ENCODE results near the gene SPATA31A6. TPM values are rescaled to one million over a fixed set of nuclear protein-coding genes. Genes with fewer than 3 reads are reported as not detected.
"Not testable (repeated sequence)": the region's sequence is repeated elsewhere in the genome, so short reads cannot be mapped to it uniquely, and the experiment has no call there.

SPATA31A6 gene
- total RNA-seq (2021): not detected in 2 replicates
- not detected for Bru-seq, nascent RNA
- not detected for BruChase-seq, experiment 1, labeled RNA remaining after a 2-hour chase
- not detected for BruChase-seq, experiment 2, labeled RNA remaining after a 6-hour chase
- long read RNA-seq: 0 reads

GRCh38 chr9:42183359-42183758 is at the start of gene SPATA31A6:
Gene SPATA31A6, plus strand, starts transcription at chr9:42183659. Its CDS starts 29 bp downstream, at chr9:42183688.
- H3K79me2 ChIP-seq (ENCODE audit: low read depth); H3K4me1 ChIP-seq (replicated peaks; ENCODE audit: insufficient read depth); H3K27ac ChIP-seq; H3K4me3 ChIP-seq; H3K4me2 ChIP-seq; DNase-seq; intact Hi-C loops (cut with micrococcal nuclease; ENCODE audit: unreplicated experiment); BruUV-seq (replicated peaks); CTCF ChIA-PET; H4K20me1 ChIP-seq (ENCODE audit: insufficient read depth); H3K9me2 ChIP-seq (ENCODE audit: insufficient read depth); H2AFZ ChIP-seq; H3F3A ChIP-seq (ENCODE audit: insufficient read depth, low read depth); H3K36me3 ChIP-seq (ENCODE audit: low read depth); POLR2A ChIA-PET (ENCODE audit: unreplicated experiment); H3K9me3 ChIP-seq (ENCODE audit: insufficient read depth, low read depth); H3K27me3 ChIP-seq (ENCODE audit: insufficient read depth, low read depth): not testable (repeated sequence)

- DNase-seq; H2AFZ ChIP-seq; H3K79me2 ChIP-seq (ENCODE audit: low read depth); H3K4me2 ChIP-seq; H3K27ac ChIP-seq; H3K4me3 ChIP-seq; POLR2A ChIA-PET (ENCODE audit: unreplicated experiment); H3K27me3 ChIP-seq (ENCODE audit: insufficient read depth, low read depth); H4K20me1 ChIP-seq (ENCODE audit: insufficient read depth); CTCF ChIA-PET; H3K9me2 ChIP-seq (ENCODE audit: insufficient read depth); H3K4me1 ChIP-seq (replicated peaks; ENCODE audit: insufficient read depth); intact Hi-C loops (cut with micrococcal nuclease; ENCODE audit: unreplicated experiment); H3F3A ChIP-seq (ENCODE audit: insufficient read depth, low read depth); BruUV-seq (replicated peaks); H3K36me3 ChIP-seq (ENCODE audit: low read depth); H3K9me3 ChIP-seq (ENCODE audit: insufficient read depth, low read depth): not testable (repeated sequence)
These were observed 23.2 kb upstream of the SPATA31A6 start for GRCh38 chr9:42160299-42160698.

GRCh38 chr9:42219861-42220260 is 36.4 kb downstream of the SPATA31A6 start:
- H3K79me2 ChIP-seq (ENCODE audit: low read depth); H3F3A ChIP-seq (ENCODE audit: insufficient read depth, low read depth); DNase-seq; H3K4me2 ChIP-seq; H3K4me1 ChIP-seq (replicated peaks; ENCODE audit: insufficient read depth); H3K27ac ChIP-seq; H3K9me3 ChIP-seq (ENCODE audit: insufficient read depth, low read depth); H3K27me3 ChIP-seq (ENCODE audit: insufficient read depth, low read depth); H3K9me2 ChIP-seq (ENCODE audit: insufficient read depth); POLR2A ChIA-PET (ENCODE audit: unreplicated experiment); intact Hi-C loops (cut with micrococcal nuclease; ENCODE audit: unreplicated experiment); BruUV-seq (replicated peaks); H4K20me1 ChIP-seq (ENCODE audit: insufficient read depth); H3K4me3 ChIP-seq; H3K36me3 ChIP-seq (ENCODE audit: low read depth); H2AFZ ChIP-seq; CTCF ChIA-PET: not testable (repeated sequence)

- H3K4me2 ChIP-seq; H3K4me3 ChIP-seq; CTCF ChIA-PET; H3K27me3 ChIP-seq (ENCODE audit: insufficient read depth, low read depth); H3K27ac ChIP-seq; H2AFZ ChIP-seq; H3K9me2 ChIP-seq (ENCODE audit: insufficient read depth); intact Hi-C loops (cut with micrococcal nuclease; ENCODE audit: unreplicated experiment); H3F3A ChIP-seq (ENCODE audit: insufficient read depth, low read depth); H3K4me1 ChIP-seq (replicated peaks; ENCODE audit: insufficient read depth); DNase-seq; POLR2A ChIA-PET (ENCODE audit: unreplicated experiment); H4K20me1 ChIP-seq (ENCODE audit: insufficient read depth); H3K36me3 ChIP-seq (ENCODE audit: low read depth); H3K9me3 ChIP-seq (ENCODE audit: insufficient read depth, low read depth); BruUV-seq (replicated peaks); H3K79me2 ChIP-seq (ENCODE audit: low read depth): not testable (repeated sequence)
These were observed 39.8 kb downstream of the SPATA31A6 start for GRCh38 chr9:42223230-42223629.

- H3K27me3 ChIP-seq (ENCODE audit: insufficient read depth, low read depth); H2AFZ ChIP-seq; H3K9me2 ChIP-seq (ENCODE audit: insufficient read depth); H3K4me1 ChIP-seq (replicated peaks; ENCODE audit: insufficient read depth); H3K36me3 ChIP-seq (ENCODE audit: low read depth); POLR2A ChIA-PET (ENCODE audit: unreplicated experiment); BruUV-seq (replicated peaks); H3K4me3 ChIP-seq; intact Hi-C loops (cut with micrococcal nuclease; ENCODE audit: unreplicated experiment); CTCF ChIA-PET; H3K9me3 ChIP-seq (ENCODE audit: insufficient read depth, low read depth); H3K79me2 ChIP-seq (ENCODE audit: low read depth); DNase-seq; H3K4me2 ChIP-seq; H3F3A ChIP-seq (ENCODE audit: insufficient read depth, low read depth); H4K20me1 ChIP-seq (ENCODE audit: insufficient read depth); H3K27ac ChIP-seq: not testable (repeated sequence)
These were observed 49.6 kb downstream of the SPATA31A6 start for GRCh38 chr9:42233031-42233430.

GRCh38 chr9:42234610-42235009 is 51.2 kb downstream of the SPATA31A6 start:
- H3F3A ChIP-seq (ENCODE audit: insufficient read depth, low read depth); H3K27me3 ChIP-seq (ENCODE audit: insufficient read depth, low read depth); POLR2A ChIA-PET (ENCODE audit: unreplicated experiment); H3K36me3 ChIP-seq (ENCODE audit: low read depth); H3K9me2 ChIP-seq (ENCODE audit: insufficient read depth); CTCF ChIA-PET; H3K9me3 ChIP-seq (ENCODE audit: insufficient read depth, low read depth); H3K4me3 ChIP-seq; H2AFZ ChIP-seq; H4K20me1 ChIP-seq (ENCODE audit: insufficient read depth); BruUV-seq (replicated peaks); H3K79me2 ChIP-seq (ENCODE audit: low read depth); H3K4me2 ChIP-seq; H3K4me1 ChIP-seq (replicated peaks; ENCODE audit: insufficient read depth); DNase-seq; H3K27ac ChIP-seq; intact Hi-C loops (cut with micrococcal nuclease; ENCODE audit: unreplicated experiment): not testable (repeated sequence)

- H3K36me3 ChIP-seq (ENCODE audit: low read depth); CTCF ChIA-PET; H3K4me1 ChIP-seq (replicated peaks; ENCODE audit: insufficient read depth); H2AFZ ChIP-seq; H3K79me2 ChIP-seq (ENCODE audit: low read depth); BruUV-seq (replicated peaks); H3F3A ChIP-seq (ENCODE audit: insufficient read depth, low read depth); H3K4me2 ChIP-seq; H4K20me1 ChIP-seq (ENCODE audit: insufficient read depth); H3K27ac ChIP-seq; POLR2A ChIA-PET (ENCODE audit: unreplicated experiment); H3K9me2 ChIP-seq (ENCODE audit: insufficient read depth); H3K9me3 ChIP-seq (ENCODE audit: insufficient read depth, low read depth); intact Hi-C loops (cut with micrococcal nuclease; ENCODE audit: unreplicated experiment); H3K27me3 ChIP-seq (ENCODE audit: insufficient read depth, low read depth); DNase-seq; H3K4me3 ChIP-seq: not testable (repeated sequence)
These were observed 52.0 kb downstream of the SPATA31A6 start for GRCh38 chr9:42235352-42235991.
